GM18502 (cell line): ENCODE measurements around the gene PEF1.
"Not testable (repeated sequence)": the region's sequence is repeated elsewhere in the genome, so short reads cannot be mapped to it uniquely, and the experiment has no call there.

Experiments used
- ATAC-seq: cut with Tn5 transposase; IDR thresholded peaks from one replicate; pipeline ENCODE4 v1.9.1; 2021; ENCODE audit warnings: mild to moderate bottlenecking; ENCODE audit not compliant: unreplicated experiment, poor library complexity

The PEF1 gene

DNA sequence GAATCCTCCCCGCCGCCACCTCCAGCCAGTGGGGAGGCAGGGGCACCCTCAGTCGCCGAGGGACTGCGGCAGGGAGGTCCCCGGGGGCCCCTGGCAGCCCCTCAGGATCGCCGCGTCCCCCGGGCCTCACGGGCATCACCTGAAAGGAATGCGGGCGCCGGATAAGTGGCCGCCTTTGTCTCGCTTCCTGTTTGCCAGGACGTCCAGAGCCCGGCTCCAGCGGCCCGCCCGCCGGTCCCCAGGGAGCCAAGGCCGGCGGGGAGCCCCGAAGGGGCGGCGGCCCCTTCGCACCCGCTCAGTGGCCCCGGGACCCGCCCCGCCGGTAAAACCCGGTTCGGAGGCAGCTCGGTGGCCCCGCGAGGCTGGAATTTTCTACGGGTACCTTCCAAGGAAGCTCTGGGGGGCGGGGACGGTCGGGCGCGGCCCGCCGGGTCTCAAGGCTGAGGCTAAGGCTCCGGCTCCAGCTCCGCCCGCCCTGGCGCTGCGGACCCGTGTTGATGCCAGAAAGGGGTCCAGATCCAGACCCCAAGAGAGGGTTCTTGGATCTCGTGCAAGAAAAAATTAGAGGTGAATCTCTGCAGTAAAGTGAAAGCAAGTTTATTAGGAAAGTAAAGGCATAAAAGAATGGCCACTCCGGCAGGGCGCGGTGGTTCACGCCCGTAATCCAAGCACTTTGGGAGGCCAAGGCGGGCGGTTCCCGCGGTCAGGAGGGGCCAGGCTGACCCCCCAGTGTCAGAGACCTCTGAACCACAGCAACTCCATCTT lies 55.7 kb downstream of the PEF1 start:
- no peak for ATAC-seq

DNA sequence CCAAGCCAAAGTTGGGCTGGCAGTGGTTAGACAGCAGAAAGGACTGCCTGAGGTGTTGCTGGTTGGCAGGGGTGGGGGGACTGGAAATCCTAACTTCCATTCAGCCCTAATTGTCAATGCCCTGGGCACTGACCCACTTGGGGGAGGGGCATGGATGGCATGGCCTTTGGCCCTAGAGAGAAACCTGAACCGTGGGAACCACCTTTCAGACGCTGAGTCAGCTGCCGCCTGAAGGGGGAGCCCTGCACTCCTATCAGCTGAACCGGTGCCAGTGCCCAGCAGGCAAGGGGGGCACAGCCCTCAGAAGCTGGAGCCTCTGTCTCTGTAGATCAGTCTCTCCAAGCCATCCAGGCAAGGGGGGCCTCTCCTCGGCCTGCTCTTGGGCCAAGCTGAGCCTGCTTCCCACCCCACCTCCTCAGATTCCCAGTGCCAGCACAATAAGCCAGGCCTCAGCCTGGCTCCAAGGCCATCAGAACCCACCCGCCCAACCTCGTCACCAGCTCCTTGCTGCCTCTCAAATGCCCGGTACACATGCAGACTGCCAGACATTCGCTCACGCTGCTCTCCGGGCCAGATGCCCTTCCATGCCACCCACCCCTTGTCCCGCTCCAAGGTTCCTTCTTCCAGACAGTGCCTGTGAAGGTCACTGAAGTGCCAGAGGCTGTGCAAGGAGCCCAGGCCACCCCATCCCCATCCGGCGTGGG lies 56.8 kb downstream of the PEF1 start:
- ATAC-seq, result no peak

DNA sequence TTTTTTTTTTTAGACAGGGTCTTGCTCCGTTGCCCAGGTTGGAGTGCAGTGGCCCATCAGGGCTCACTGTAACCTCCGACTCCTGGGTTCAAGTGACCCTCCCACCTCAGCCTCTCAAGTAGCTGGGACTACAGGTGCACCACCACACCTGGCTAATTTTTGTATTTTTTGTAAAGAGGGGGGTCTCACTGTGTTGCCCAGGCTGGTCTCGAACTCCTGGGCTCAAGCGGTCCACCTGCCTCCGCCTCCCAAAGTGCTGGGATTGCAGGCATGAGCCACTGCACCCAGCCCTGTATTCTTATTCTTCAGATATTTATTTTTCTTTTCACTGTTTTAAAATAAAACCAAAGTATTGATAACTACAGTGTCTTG lies 57.4 kb downstream of the PEF1 start:
- ATAC-seq, result not testable (repeated sequence)

DNA sequence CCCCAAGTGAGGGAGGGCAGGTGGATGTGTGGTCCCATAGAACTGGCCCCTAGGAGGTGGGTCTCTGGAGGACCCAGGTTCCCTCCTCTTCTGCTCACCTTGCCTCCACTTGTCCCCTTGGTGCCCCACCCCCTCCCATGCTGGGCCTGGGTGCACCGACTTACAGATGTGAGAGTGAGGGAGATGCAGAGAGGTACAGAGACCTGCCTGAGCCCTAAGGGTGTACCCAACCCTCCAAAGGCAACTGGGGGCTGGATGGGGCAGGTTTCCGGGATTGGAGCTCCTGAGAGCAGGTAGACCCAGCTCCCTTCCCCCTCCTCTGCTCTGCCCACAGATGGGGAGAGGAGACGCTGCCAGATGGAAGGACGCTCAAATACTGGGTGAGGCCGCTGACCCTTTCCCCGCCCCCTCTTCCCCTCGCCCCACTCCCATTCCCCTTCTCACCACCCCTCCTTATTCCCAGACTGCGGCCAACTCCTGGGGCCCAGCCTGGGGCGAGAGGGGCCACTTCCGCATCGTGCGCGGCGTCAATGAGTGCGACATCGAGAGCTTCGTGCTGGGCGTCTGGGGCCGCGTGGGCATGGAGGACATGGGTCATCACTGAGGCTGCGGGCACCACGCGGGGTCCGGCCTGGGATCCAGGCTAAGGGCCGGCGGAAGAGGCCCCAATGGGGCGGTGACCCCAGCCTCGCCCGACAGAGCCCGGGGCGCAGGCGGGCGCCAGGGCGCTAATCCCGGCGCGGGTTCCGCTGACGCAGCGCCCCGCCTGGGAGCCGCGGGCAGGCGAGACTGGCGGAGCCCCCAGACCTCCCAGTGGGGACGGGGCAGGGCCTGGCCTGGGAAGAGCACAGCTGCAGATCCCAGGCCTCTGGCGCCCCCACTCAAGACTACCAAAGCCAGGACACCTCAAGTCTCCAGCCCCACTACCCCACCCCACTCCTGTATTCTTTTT lies 58.0 kb downstream of the PEF1 start:
- ATAC-seq, result no peak

DNA sequence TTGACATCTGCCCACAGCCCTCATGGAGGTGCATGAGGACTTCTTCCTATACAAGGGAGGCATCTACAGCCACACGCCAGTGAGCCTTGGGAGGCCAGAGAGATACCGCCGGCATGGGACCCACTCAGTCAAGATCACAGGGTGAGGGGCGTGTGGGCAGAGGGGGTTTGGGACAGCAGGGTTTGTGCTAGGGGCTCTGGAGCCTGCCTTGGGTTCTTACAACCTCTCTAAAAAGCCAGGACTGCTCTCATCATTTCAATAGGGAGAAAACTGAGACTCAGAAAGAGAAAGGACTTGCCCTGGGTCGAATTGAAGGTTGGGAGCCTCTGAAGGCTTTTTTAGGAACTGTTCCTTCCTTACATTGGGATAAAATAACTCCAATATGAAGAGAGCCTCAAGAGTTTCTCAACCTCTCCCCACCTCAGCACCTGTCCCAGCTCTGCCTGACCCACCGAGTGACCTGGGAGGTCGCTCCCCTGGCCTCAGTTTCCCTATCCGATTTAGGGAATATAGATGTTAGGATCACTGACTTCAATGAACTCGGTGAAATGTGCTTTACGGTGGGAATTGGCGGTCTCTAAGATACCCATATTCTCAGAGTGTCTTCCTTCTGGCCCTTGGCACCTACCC lies 58.8 kb downstream of the PEF1 start:
- ATAC-seq, result no peak

DNA sequence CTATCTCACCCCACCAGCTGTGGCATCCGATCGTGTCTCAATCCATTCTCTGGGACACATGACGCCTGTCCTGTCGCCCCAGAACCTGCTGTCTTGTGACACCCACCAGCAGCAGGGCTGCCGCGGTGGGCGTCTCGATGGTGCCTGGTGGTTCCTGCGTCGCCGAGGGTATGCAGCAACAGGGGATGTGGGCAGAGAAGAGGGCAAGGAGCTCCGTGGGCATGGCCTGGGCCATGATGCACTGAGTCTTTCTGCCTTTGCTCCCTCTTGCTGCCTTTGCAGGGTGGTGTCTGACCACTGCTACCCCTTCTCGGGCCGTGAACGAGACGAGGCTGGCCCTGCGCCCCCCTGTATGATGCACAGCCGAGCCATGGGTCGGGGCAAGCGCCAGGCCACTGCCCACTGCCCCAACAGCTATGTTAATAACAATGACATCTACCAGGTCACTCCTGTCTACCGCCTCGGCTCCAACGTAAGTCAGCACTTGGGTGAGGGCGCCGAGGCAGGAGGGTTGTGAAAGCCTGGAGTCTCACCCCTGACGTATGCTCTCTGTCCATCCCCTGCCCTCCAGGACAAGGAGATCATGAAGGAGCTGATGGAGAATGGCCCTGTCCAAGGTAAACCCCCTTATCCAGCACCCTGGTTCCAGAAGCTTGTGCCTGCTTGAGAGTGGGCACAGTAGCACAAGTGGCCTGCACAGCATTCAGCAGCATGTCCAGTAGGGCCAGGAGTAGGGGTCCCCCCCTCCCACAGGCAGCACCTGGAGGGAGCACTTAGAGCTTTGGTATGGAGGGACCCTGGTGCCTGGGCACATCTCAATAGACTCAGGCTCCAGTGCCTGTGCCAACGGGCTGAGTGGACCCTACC lies 59.6 kb downstream of the PEF1 start:
- no peak for ATAC-seq

DNA sequence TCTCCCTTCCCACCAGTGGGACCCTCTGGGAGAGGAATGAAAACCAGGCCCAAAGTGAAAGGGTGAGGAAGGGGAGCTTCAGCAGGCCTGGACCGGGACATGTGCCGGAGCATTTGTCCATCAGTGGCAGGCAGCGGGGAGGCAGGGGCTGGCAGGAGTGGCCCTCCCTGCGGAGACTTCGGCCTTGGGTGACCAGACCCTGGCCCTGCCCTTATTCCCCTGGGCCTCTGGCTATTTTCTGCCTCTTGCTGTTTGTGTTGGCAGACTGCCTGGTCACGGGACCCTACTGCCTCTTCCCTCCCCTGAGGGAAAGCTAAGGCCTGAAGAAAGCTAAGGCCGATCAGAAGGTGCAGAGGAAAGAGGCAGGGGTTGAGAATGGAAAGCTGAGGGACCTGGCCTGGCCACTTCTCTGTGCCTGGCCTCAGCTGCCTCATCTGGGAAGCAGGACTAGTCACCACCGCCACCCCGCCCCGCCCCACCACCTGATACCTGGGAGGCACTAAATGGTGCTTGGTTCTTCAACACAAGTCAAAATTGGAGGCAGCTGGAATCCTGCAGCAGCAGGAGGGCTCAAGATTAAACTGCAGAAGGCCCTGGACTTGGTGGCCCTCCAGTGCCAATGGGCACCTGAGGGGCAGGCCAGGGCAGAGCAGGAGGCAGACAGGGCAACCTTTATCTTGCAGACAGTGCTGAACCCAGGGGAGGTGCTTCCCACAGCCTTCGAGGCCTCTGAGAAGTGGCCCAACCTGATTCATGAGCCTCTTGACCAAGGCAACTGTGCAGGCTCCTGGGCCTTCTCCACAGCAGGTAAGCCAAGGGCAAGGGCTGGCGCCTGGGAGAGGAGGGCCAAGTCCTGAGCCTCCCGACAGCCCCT lies 60.4 kb downstream of the PEF1 start:
- ATAC-seq, result no peak

DNA sequence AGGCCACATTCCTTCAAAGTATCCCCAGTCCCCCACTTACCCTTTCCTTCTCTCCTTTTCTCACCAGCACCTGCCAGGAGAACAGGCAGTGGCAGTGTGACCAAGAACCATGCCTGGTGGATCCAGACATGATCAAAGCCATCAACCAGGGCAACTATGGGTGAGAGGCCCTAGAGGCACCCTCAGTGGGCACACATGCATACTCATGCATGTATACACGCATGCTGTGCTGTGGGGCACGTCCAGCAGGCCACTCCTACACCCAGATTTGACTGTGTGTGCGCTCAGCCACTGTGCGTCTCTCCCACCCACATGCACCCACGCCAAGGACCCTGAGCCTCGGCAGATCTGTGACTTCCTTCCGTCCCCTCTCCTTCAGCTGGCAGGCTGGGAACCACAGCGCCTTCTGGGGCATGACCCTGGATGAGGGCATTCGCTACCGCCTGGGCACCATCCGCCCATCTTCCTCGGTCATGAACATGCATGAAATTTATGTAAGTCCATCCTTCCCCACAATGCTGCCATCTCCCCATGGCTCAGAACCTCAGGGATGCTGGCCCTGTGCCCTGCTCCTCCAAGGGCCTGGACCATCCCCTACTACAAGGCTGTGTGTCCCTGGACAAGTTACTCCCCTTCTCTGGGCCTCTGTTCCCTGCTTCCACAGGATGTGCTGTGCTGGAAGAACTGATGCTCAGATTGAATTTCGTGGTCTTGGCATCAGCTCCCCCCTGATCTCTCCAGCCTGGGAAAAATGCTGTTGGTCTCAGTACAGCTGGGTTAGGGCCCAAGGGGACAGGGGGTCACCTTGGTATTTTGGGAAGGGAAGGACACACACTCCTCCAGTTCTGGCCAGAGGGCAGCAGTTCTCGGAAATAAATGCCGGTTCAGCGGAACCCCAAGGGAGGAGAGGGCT lies 61.3 kb downstream of the PEF1 start:
- no peak for ATAC-seq

DNA sequence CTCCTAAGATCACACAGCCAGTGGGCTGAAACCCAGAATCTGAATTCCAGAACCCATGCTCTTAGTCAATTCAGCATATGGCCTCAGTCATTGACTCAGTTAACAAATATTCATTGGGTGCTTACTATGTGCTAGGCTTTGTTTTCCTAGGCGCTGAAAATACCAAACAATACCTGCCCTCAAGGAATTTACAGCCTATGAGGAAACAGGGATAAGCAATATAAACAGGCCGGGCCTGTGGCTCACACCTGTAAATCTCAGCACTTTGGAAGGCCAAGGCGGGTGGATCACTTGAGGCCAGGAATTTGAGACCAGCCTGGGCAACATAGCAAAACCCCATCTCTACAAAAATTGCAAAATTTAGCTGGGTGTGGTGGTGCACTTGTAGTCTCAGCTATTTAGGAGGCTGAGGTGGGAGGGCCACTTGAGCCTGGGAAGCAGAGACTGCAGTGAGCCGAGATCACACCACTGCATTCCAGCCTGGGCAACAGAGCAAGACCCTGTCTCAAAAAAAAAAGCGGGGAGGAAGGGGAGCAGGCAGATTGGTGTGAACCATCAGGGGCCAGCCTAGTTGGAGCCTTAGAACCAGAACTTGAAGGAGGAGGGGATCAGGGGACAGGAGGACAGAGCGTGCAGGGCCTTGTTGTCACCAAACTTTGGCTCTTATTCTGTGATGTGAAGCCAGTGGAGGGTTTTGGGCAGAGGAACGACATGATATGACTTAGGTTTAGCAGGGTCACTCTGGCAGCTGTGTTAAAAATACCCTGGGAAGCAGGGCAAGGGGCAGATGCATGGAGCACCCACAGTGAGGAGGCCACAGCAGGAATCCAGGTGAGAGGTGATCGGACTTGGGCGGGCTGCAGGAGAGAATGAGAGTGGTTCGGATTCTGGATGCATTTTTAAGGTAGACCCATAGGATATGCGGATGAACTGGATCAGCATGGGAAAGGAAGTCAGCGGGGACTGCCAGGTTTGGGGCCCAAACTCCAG lies 62.6 kb downstream of the PEF1 start:
- no peak for ATAC-seq

DNA sequence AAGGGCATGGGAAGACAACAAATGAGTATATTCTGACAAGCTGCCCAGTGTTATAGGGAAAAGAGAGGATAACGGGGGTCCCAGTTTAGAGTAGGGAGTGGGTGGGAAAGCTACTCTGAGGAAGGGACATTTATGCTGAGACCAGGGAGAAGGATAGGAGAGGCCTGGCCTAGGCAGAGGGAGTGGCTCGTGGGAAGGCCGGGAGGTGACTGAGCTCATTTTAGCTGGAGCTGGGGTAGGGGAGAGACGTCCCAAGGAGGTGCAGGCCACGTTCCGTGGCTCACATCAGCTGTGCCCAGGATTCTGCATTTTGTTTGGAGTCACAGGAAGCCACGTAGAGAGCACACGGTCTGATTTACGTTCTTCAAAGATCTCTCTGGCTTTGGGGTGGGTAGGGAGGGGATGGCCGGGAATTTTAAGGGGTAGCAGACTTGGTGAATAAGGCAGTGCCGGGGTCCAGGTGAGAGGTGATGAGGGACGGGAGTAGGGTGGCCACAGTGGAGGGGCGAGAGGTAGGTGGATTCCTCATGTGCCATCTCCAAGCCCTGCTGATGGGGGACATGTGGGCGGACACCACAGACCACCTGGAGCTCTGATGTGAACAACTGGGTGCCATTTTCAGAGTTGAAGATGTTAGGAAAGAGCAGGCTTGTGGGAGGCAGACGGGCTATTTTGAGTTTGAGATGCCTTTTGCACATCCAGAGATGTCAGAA lies 63.6 kb downstream of the PEF1 start:
- ATAC-seq, result no peak

DNA sequence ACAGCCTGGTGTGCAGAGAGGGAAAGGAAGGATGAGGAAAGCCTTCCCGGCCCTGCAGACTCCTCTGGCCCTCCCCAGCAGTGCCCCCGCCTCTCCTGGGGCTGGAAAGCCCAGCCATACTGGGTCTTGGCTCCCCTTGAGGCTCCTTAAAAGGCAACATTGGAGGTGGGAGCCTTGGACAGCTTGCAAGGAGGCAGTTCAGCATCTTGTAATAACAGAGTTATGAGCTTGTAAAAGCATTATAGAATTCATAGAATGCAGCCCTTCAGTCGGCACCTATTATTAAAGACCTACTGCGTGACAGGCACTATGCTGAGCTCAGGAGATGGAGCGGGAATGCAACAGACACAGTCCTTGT lies 64.2 kb downstream of the PEF1 start:
- no peak for ATAC-seq
